Measurements from ENCODE around the gene FADS6. TPM values are rescaled to one million over a fixed set of nuclear protein-coding genes. Genes with fewer than 3 reads are reported as not detected.

Gene FADS6
- total RNA-seq, 4 donors from 2014 or later = not detected

- peak; percentile 43 to 58 (median 52) for TF ChIP-seq CTCF (IDR thresholded peaks at IDR 0.05)
- TF ChIP-seq POLR2A (IDR thresholded peaks at IDR 0.05) = no peak
- intact Hi-C loops (cut with DNase I; ENCODE audit: low total_unique reads) = loop anchor here (5.0 to 10.0 kb wide), 2 partner anchors 70 to 118 kb away; partner anchors contain the start of gene NHERF1
- no peaks in the 10 kb centered on the region for H3K9me3 ChIP-seq
- peaks cover 18 to 31% of the 10 kb centered on the region in 2 donors for H3K27me3 ChIP-seq
- DNase-seq = peak in 1 of 2 donors; percentile 47
- peaks cover 0 to 18% of the 10 kb centered on the region in 2 donors for H3K4me1 ChIP-seq
- no peaks in the 10 kb centered on the region for H3K36me3 ChIP-seq
- no peak overlapping the region for H3K27ac ChIP-seq
- H3K4me3 ChIP-seq = no peak overlapping the region
Observed at GRCh38 chr17:74862108-74862901, 31.1 kb downstream of the FADS6 start.

- DNase-seq = no peak
- TF ChIP-seq POLR2A (IDR thresholded peaks at IDR 0.05) = no peak
- TF ChIP-seq CTCF (IDR thresholded peaks at IDR 0.05) = no peak
Observed at GRCh38 chr17:74861662-74862107, 31.7 kb downstream of the FADS6 start.

GRCh38 chr17:74860872-74861661, 32.4 kb downstream of the FADS6 start:
- Histone ChIP-seq H3K27ac (no peak overlapping the region), H3K36me3 (no peaks in the 10 kb centered on the region), H3K4me1 (peaks cover 0 to 18% of the 10 kb centered on the region in 2 donors), H3K9me3 (no peaks in the 10 kb centered on the region), H3K27me3 (peaks cover 18 to 31% of the 10 kb centered on the region in 2 donors), H3K4me3 (no peak overlapping the region)
- no peak for TF ChIP-seq CTCF (IDR thresholded peaks at IDR 0.05)
- TF ChIP-seq POLR2A (IDR thresholded peaks at IDR 0.05) = no peak
- no peak for DNase-seq
- intact Hi-C loops (cut with DNase I; ENCODE audit: low total_unique reads) = loop anchor here (5.0 to 10.0 kb wide), 2 partner anchors 69 to 116 kb away; partner anchors contain the start of gene NHERF1

More at GRCh38 chr17:74861662-74862107, 31.7 kb downstream of the FADS6 start:
- H3K27ac ChIP-seq = no peak overlapping the region
- H3K36me3 ChIP-seq = no peaks in the 10 kb centered on the region
- H3K27me3 ChIP-seq = peaks cover 18 to 31% of the 10 kb centered on the region in 2 donors
- H3K4me3 ChIP-seq = no peak overlapping the region
- H3K4me1 ChIP-seq = peaks cover 0 to 18% of the 10 kb centered on the region in 2 donors
- H3K9me3 ChIP-seq = no peaks in the 10 kb centered on the region
- intact Hi-C loops (cut with DNase I; ENCODE audit: low total_unique reads) = loop anchor here (5.0 to 10.0 kb wide), 2 partner anchors 69 to 117 kb away; partner anchors contain the start of gene NHERF1

- Histone ChIP-seq H3K27me3 (peaks cover 18 to 31% of the 10 kb centered on the region in 2 donors), H3K9me3 (no peaks in the 10 kb centered on the region), H3K27ac (no peak overlapping the region), H3K36me3 (no peaks in the 10 kb centered on the region), H3K4me3 (no peak overlapping the region), H3K4me1 (peaks cover 0 to 18% of the 10 kb centered on the region in 2 donors)
- TF ChIP-seq POLR2A (IDR thresholded peaks at IDR 0.05) (no peak), CTCF (IDR thresholded peaks at IDR 0.05) (no peak)
- intact Hi-C loops (cut with DNase I; ENCODE audit: low total_unique reads) = loop anchor here (5.0 to 10.0 kb wide), 2 partner anchors 68 to 116 kb away; partner anchors contain the start of gene NHERF1
- DNase-seq = no peak
Observed at GRCh38 chr17:74860229-74860871, 33.1 kb downstream of the FADS6 start.

Data from uterus (tissue), 4 donors.